Kasumi-1 (cell line): ENCODE measurements around the gene NCKAP5.

Experiments used
- DNase-seq, 2 experiments: peaks; one replicate each; lab custom pipeline; 2025; lab: John Stamatoyannopoulos, UW

The NCKAP5 gene

DNA sequence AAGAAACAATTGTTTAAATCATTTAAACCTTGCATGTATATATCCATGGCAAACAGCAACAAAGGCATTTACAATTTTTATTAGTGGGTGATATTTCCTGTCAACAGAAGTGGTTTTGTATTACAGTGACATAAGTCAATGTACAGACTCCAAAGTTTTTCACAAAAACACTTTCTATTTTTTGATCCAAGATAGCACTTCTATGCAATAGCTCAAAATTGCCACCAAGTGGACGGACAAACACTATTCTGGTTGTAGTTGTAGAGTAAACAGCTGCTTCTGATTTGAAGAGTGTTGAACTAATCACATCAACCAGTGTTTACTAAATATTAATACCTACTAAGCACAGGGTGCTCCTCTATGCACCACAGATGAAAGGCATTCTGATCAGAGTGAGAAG, 421.4 kb downstream of the NCKAP5 start:
- no peak for DNase-seq

- no peak for DNase-seq
These were observed 424.6 kb downstream of the NCKAP5 start for GRCh38 chr2:133143645-133144044.

- no peak for DNase-seq
These were observed 426.2 kb downstream of the NCKAP5 start for GRCh38 chr2:133142087-133142486.

DNA sequence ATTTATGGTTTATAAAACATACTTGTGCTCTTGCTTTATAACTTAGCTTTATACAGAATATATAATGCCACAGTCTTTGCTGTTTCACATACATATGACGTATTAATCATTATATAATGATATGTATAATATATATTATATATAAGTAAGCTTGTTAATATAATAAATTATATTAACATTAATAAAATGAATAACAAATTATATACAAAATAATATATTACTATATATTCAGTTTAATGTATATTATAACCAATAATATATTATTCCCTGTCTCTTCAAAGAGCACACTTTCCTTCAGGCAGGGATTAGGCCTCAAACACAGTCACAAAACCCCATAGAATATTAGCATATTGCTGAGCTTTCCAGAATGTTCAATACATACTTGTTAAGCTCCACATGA, 427.6 kb downstream of the NCKAP5 start:
- DNase-seq = no peak

DNA sequence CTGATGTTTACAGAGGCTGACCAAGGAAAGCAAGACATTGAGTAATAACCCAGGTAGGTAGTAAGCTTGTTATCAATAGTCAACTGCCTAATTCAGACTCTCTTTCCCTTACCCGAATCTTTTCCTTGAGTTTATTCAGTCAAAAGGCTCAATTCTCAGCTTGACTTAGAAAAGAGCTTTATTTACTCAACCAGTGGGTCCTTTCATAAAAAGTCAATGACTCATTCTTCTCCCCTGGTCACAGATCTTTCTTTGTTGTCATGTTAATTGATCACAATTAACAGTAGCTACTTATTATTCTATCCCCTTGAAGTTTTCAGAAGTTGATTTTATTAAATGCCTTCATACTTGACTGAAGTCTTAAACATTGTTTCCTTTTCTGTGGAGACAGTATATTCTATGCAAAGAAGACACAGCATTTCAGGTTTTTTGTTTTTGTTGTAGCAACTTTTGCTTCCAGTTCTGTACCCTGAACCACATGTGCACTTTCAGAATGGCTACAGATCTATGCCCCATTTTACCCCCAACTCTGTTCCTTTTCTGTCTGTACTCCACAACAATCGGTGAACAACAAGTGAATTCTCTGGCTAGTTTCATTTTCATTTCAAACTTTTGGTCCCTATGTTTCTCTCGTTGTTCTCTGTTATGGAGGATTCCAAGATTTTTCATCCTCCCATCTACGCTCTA, 428.3 kb downstream of the NCKAP5 start:
- DNase-seq = no peak

- DNase-seq = no peak
These were observed 429.6 kb downstream of the NCKAP5 start for GRCh38 chr2:133138693-133139092.

GRCh38 chr2:133135035-133135654, 433.1 kb downstream of the NCKAP5 start:
- DNase-seq = no peak

DNA sequence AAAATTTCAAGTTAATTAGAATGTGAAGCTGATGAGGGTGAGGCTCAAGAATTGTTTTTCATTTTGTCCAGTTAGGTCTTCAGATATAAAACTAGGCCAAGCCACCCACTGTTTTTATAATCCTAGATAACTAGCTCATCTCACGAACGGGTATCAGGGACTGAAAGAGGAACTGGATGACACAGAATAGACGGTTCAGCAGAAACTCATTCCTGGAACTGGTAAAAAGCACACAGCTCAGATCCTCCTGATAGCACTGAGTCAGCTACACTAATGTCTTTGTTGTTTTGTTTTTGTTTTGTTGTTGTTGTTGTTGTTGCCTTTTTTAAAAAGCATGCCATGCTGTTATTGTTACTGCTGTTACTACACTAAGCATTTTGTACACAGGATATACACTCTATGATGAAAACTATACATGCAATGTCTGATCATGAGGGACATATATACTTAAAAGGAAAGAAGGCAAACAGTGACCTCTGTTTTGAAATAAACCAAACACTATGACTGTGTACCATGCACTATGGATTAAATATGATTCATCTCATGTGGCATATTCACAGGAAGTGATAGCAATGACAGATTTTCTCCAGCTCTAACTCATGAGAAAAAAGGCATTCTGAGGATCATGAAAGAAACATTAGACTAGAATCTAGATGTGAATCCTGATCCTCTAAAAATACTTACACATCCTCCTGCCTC, 437.6 kb downstream of the NCKAP5 start:
- no peak for DNase-seq

- no peak for DNase-seq
These were observed 443.8 kb downstream of the NCKAP5 start for GRCh38 chr2:133124446-133124845.

DNA sequence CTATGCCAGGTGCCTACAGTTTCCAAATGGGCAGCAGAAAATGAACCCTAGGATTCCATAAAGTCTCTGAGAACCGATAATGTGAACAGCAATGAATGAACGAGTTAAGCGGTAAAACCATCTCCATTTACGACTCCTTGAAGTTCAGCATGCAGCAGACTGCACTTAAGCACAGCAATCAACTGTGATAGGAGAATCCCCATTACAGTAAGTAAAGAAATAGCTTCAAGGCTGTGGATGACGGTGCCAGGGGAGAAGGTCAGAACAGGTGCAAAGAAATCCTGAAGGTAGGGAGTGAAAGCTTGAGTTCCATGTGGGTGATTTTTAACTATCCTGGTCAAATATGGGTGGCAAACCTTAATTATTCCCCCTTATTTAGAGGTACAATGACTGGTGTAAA, 444.4 kb downstream of the NCKAP5 start:
- no peak for DNase-seq

GRCh38 chr2:133123393-133123792, 444.9 kb downstream of the NCKAP5 start:
- no peak for DNase-seq

- DNase-seq = no peak
These were observed 445.7 kb downstream of the NCKAP5 start for GRCh38 chr2:133122529-133122928.

- DNase-seq = no peak
These were observed 448.0 kb downstream of the NCKAP5 start for GRCh38 chr2:133120310-133120709.

DNA sequence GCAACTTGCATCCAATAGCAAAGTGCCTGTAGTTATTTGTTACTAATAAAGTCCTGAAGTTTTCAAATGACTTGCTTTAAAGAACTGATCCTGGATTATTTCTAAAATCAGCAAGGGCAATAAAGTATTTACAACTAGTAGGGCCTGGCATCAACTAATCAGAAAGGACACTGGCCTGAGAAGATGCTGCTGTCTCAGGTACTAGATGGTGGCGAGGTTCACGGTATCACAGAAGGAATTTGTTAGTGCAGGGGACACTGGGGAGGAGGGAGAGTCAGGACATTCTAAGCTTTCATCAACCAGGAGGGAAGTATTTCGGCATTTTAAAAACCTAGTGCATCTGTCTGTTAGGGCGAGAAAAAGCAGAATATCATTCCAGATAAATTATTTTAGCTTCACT, 458.1 kb downstream of the NCKAP5 start:
- DNase-seq = no peak

DNA sequence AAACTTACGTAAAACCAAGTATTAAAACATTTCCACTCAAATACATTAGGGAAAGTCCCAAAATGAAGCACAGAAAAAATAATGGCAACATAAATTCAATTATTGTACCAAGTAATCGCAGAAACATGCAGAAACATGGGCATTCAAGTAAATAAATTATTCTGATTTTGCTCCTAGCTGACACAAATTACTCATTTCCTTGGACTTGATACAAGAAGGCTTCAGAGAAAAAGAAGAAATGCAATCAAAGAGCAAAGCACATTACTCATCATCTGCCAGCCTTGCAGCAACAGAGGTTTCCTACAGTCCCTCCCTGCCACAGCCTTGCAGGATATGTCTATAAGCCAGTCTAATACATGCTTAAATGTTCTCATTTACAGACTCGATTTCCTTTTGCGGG, 458.5 kb downstream of the NCKAP5 start:
- no peak for DNase-seq

DNA sequence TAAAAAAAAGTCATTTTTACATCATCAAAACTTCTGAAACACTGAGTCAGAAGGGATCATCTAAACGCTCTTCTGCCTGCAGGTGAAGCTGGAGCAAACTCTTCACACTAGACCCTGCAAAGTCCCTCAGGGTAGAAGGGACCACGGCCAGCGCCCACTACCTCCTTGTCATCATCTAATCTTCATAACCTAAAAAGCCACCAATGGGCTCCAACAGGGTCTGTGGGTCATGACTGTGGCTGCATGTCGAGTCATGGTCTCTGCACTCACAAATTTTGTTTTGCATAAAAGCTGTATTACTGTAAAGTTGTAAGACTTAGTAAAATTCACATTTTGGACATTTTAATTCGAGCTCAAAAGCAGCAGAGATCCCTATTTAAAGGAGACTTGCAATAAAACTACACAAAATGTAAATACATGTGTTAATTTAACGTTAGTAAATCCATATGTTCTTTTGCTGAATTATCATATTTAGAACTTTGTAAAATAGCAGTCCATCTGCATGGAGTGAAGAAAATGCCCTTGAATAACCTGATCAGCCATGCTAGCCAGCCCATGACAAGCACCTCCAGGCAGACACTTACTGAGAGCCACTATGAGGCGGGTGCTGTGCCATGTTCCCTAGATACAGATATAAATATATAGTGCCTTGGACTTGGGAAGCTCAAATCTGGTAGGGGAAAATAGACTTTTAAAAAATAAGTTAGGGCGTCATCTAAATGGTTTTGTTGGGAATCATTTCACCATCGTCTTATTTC, 461.0 kb downstream of the NCKAP5 start:
- no peak for DNase-seq

DNA sequence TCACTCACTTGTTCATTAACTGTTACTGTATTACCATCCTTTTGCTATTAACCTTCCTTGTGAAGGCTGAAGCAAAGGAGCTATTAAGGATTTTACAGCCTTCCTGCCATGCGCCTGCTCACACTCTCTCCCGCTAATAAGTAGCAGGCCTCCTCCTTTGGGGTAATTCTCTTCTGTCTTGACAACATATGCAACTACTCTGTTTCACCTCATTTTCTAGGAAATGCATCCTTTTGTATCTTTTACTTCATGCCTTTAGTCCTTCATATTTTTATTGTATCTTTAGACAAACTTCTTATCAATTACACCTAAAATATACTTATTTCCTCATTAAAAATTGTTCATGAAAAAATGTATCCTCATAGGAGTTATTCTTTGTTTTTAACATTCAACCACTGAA, 463.4 kb downstream of the NCKAP5 start:
- no peak for DNase-seq

- no peak for DNase-seq
These were observed 469.5 kb downstream of the NCKAP5 start for GRCh38 chr2:133098787-133099186.

GRCh38 chr2:133097666-133098065, 470.6 kb downstream of the NCKAP5 start:
- DNase-seq = no peak

DNA sequence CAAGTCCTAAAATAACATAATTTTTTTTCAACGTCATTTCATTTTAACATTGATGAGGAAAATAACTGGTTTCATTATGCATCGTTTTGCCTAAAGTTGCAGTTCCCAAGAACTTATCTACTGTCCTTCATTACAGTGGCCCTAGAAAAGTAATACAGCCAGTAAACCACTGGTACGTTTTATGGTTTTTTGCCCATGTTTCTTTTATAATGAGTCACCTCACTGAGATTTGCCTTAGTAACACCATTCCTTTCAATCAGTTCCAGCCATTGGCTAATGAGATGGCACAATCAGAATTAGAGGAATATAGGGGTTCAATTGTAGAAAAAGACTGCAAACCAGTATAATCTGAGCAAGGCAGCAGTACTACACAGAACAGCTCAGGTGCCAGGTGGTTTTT, 475.7 kb downstream of the NCKAP5 start:
- no peak for DNase-seq

DNA sequence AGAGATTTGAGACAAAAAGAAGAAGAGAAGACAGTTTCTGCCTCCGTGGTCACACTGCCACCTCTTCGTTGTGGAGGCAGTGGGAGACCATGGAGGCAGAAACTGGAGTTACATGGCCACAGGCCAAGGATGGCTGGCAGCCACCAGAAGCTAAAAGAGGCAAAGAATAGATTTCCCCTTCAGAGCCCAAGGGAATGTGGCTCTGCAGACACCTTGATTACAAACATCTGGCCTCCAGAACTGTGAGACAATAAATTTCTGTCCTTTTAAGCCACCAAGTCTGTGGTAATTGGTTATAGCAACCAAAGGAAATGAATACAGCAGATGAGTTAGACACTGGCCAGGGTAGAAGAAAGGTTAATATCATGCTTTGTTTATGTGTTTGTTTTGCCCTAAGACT, 477.9 kb downstream of the NCKAP5 start:
- DNase-seq = no peak

GRCh38 chr2:133086176-133086575, 482.1 kb downstream of the NCKAP5 start:
- DNase-seq = no peak

DNA sequence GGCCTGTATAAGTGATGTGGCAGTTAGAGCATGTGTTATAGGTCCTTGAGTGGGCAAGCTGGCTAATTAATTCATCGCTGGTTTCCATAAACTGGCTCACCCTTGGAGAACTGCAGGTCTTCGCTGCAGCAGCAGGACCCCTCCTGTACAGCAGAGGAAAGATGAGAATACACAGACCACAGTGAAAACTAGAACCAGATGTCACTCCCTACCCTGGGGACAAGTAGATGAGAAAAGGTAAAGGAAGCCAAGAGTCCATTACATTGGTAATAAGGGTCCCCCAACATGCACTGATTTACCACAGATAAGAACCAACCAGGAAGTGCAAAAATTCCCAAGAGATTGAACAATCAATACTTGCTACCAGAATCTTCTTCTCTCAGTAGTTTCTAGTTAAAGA, 482.6 kb downstream of the NCKAP5 start:
- no peak for DNase-seq
